Measurements from ENCODE around the gene DHX35. TPM values are rescaled to one million over a fixed set of nuclear protein-coding genes. Genes with fewer than 3 reads are reported as not detected.

The DHX35 gene
- total and polyA plus RNA-seq, 2 of the 13 experiments (the other 11 are each of a cell fraction or from before 2014, with no cell fraction given), result 25.8 to 28.7 TPM

- intact Hi-C loops (cut with micrococcal nuclease; ENCODE audit: unreplicated experiment) (no loop called here), in situ Hi-C loops (cut with HindIII; ENCODE audit: extremely low pct_ligation_motif_present, low pct_unique_long_range_greater_than_20kb) (no loop called here)
- FAIRE-seq (no peak), ATAC-seq (peak; percentile 32; the same call in 2 of the 3 replicates), DNase-seq (ENCODE audit: low spot score) (no peak)
- 97% methylated on average over 5 of the region's 5 CpGs for WGBS (ENCODE audit: low lambda C conversion rate)
- Histone ChIP-seq H3K36me3 (replicated peaks in 1 of 2; ENCODE audit: control insufficient read depth in 1 of 2, insufficient read depth in 2 of 2, low read length in 2 of 2) (peaks cover 31 to 62% of the 10 kb centered on the region in 2 experiments), H3K9me3 (ENCODE audit: low read length) (no peaks in the 10 kb centered on the region), H3K4me2 (ENCODE audit: low read depth, low read length) (no peak overlapping the region), H3K4me1 (ENCODE audit: insufficient read depth, low read length) (peaks cover 95% of the 10 kb centered on the region), H3K27ac (ENCODE audit: extremely low read length, insufficient read depth, low read length) (no peak overlapping the region), H3K27me3 (ENCODE audit: control insufficient read depth in 1 of 2, insufficient read depth in 2 of 2, low read length in 2 of 2) (no peaks in the 10 kb centered on the region), H3K79me2 (ENCODE audit: insufficient read depth, low read length) (peaks cover 99% of the 10 kb centered on the region), H3K4me3 (replicated peaks in 1 of 3; ENCODE audit: insufficient read depth in 1 of 3, low read depth in 2 of 3, low read length in 3 of 3) (no peak overlapping the region), H3K9ac (ENCODE audit: insufficient read depth, low read depth, low read length) (no peak overlapping the region), H4K20me1 (ENCODE audit: insufficient read depth, low read length) (peaks cover 16% of the 10 kb centered on the region; the same call in 1 of the 2 replicates), H2AFZ (ENCODE audit: low read length) (no peak overlapping the region)
- CTCF ChIA-PET (ENCODE audit: low intra/inter-chr PET ratio, low total read pairs), result interaction anchor here (0.6 to 1.4 kb wide), 3 partner anchors 10 to 43 kb away, joined by 3 to 4 read pairs (median 3); partner anchors contain the start of gene FAM83D
- BruUV-seq (replicated peaks), result no TSS peak
- POLR2A ChIA-PET, result interaction anchor here (0.6 to 1.1 kb wide), 3 partner anchors 9 to 26 kb away, joined by 3 to 4 read pairs (median 4); partner anchors contain the start of gene DHX35
- TF ChIP-seq KDM6A (CRISPR knock-in tag; IDR thresholded peaks at IDR 0.05; ENCODE audit: low read depth) (0 out of 2 replicates have a peak, but pooled peaks have one; percentile 32), ZNF644 (CRISPR knock-in tag; IDR thresholded peaks at IDR 0.05; ENCODE audit: low read depth) (peak; percentile 17; the same call in 1 of the 2 replicates), ZNF501 (CRISPR knock-in tag; IDR thresholded peaks at IDR 0.05) (0 out of 2 replicates have a peak, but pooled peaks have one; percentile 2), ZGPAT (CRISPR knock-in tag; IDR thresholded peaks at IDR 0.05) (0 out of 2 replicates have a peak, but pooled peaks have one; percentile 17), ZFX (CRISPR knock-in tag; IDR thresholded peaks at IDR 0.05; ENCODE audit: low read depth) (no peak), ZNF720 (CRISPR knock-in tag; IDR thresholded peaks at IDR 0.05) (no peak), ARID5B (CRISPR knock-in tag; IDR thresholded peaks at IDR 0.05) (no peak), ZNF841 (CRISPR knock-in tag; IDR thresholded peaks at IDR 0.05; ENCODE audit: borderline replicate concordance) (no peak), FOXK2 (IDR thresholded peaks at IDR 0.05) (no peak), ZNF432 (CRISPR knock-in tag; IDR thresholded peaks at IDR 0.05; ENCODE audit: borderline replicate concordance) (no peak), ZNF879 (CRISPR knock-in tag; IDR thresholded peaks at IDR 0.05) (no peak), ZNF350 (CRISPR knock-in tag; IDR thresholded peaks at IDR 0.05; ENCODE audit: borderline replicate concordance, low read depth) (0 out of 2 replicates have a peak, but pooled peaks have one; percentile 23), SMAD3 (CRISPR knock-in tag; IDR thresholded peaks at IDR 0.05) (no peak), TEAD3 (CRISPR knock-in tag; optimal IDR thresholded peaks at IDR 0.05; ENCODE audit: borderline replicate concordance) (peak; percentile 72), FOSL2 (CRISPR knock-in tag; IDR thresholded peaks at IDR 0.05) (0 out of 2 replicates have a peak, but pooled peaks have one; percentile 6), FOXO4 (CRISPR knock-in tag; conservative IDR thresholded peaks at IDR 0.05) (no peak), POLR2A (IDR thresholded peaks at IDR 0.05; ENCODE audit: insufficient read depth in 1 of 2, low read depth in 2 of 2, low read length in 2 of 2) (peak in 1 of 2 experiments; percentile 24; a peak in 1 of 4 replicates), RBM22 (optimal IDR thresholded peaks at IDR 0.05; ENCODE audit: low read length) (peak; percentile 74), RARA (CRISPR knock-in tag; IDR thresholded peaks at IDR 0.05) (0 out of 2 replicates have a peak, but pooled peaks have one; percentile 24), CBX5 (CRISPR knock-in tag; IDR thresholded peaks at IDR 0.05; ENCODE audit: borderline replicate concordance) (no peak)
These were observed 26.2 kb upstream of the DHX35 start for GRCh38 chr20:38935967-38936407.

All from HepG2 (cell line).